PFSK-1 (cell line): ENCODE data around the gene NIPA2.

Source experiments
- POLR2AphosphoS5 ChIP-seq: IDR thresholded peaks from 2 replicates; pipeline ENCODE4 v1.6.1; 2012; ENCODE audit warnings: low read depth, mild to moderate bottlenecking, control low read depth, low read length, moderate library complexity
- REST ChIP-seq, 2 experiments: IDR thresholded peaks; 2 replicates each; pipeline versions ENCODE4 v1.6.1 to v1.8.0; 2011 to 2012; ENCODE audit warnings: low read depth in 2 of 2, low read length in 2 of 2, control low read depth in 1 of 2, inconsistent platforms in 1 of 2, mild to moderate bottlenecking in 1 of 2, moderate library complexity in 1 of 2; ENCODE audit not compliant: insufficient read depth in 1 of 2
- SIN3A ChIP-seq: IDR thresholded peaks from 2 replicates; pipeline ENCODE4 v1.6.1; 2012; ENCODE audit warnings: mild to moderate bottlenecking, low read length, moderate library complexity, borderline replicate concordance; ENCODE audit not compliant: insufficient read depth
- TAF1 ChIP-seq: IDR thresholded peaks from 2 replicates; pipeline ENCODE4 v1.6.1; 2012; ENCODE audit warnings: low read length, control low read depth, borderline replicate concordance; ENCODE audit not compliant: insufficient read depth

DNA sequence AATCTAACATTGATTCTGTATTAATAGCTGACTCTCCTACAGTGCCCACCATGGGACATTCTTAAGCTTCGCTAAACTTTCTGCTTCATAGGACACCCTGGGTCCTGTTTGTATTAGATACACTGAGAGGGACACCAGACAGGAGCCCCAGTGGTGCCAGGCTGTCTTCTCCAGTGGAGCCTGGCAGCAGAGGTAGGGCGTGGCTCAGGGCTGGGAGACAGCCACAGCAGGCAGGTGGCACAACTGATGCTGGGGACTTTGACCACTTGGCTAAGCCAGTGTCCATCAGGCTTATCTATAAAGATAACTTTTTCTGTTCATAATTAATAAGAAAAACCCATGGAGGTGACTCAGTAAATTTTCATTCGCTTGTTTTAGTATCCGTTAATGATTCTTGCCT is 30.2 kb upstream of the NIPA2 start:
- TF ChIP-seq SIN3A (no peak), POLR2AphosphoS5 (no peak), TAF1 (no peak), REST (IDR thresholded peaks at IDR 0.05; ENCODE audit: insufficient read depth in 1 of 2, low read depth in 2 of 2, low read length in 2 of 2) (no peak)
